ENCODE data around the gene MOB2.

MOB2 gene

DNA sequence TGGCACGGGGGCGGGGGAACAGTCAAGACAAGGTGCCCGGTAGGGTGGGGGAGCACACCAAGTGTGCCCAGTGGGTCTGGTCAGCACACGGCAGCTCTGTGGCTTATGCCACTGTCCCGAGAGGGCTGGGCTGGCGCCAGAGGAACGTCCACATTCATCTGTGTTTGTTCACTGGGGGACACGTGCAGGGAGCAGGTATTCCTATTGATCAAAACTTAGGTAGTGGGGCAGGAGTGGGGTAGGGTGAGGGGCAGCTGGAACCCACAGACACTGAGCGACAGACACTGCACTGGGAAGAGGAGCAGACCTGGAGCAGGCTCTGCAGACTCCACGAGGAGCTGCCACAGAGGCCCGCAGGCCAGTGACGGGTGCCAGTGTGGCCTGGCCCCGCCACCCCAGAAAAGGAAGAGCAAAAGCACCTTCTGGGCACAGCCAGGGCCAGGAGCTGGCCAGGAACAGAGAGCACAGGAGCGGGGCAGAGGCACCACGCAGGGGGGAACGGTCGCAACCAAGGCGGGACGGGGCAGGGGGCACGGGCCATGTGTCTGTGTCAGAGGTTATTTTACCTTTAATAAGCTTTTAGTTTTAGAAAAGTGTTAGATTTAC is 2.1 kb upstream of the MOB2 start:
- no peak for DNase-seq (ENCODE audit: low read depth, low spot score)
- TF ChIP-seq EZH2 (IDR thresholded peaks at IDR 0.05) (no peak), POLR2AphosphoS5 (IDR thresholded peaks at IDR 0.05; ENCODE audit: borderline replicate concordance, low read depth, low read length) (no peak), FOXP2 (optimal IDR thresholded peaks at IDR 0.05; ENCODE audit: control extremely low read depth, extremely low read length, insufficient read depth) (no peak)
- H3K9me3 ChIP-seq (ENCODE audit: low read depth, low read length), result no peaks in the 10 kb centered on the region
- no peak overlapping the region for H3K27ac ChIP-seq
- no peaks in the 10 kb centered on the region for H3K36me3 ChIP-seq (ENCODE audit: insufficient read depth, low read length)
- no peak overlapping the region for H3K4me3 ChIP-seq
- no peak overlapping the region for H3K9ac ChIP-seq (ENCODE audit: insufficient read length)

DNA sequence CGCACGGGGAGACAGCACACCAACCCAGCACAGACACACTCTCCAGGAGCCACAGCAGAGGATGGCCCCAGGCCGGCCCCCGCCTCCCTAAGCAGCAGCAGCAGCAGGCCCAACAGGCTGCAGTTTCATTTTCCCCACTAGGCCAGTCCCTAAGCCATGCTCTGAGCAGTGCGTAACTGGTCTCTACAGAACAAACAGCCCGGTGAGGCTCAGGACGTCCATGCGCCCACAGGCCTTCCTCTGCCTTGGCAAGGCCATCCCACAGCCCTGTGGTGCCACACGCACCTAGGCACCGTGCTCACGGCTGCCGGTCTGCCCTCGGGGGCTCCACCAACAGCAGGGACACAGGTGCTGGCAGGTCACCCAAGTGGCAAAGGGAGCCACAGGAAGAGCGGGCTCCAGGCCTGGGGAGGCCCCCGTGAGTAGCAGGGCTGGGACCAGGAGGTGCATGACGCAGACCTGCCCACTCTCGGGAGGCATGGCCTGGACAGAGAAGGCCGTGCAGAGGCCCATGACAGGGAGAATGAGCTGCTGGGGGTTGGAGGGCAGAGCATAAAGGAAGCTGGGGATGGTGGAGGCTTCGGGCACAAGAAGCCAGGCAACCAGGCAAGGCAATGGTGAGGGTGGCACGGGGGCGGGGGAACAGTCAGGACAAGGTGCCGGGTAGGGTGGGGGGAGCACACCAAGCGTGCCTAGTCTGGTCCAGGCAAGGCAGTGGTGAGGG is 1.4 kb upstream of the MOB2 start:
- no peak overlapping the region for H3K9ac ChIP-seq (ENCODE audit: insufficient read length)
- H3K36me3 ChIP-seq (ENCODE audit: insufficient read depth, low read length), result no peaks in the 10 kb centered on the region
- H3K27ac ChIP-seq, result no peak overlapping the region
- H3K4me3 ChIP-seq, result no peak overlapping the region
- no peaks in the 10 kb centered on the region for H3K9me3 ChIP-seq (ENCODE audit: low read depth, low read length)
- no peak for DNase-seq (ENCODE audit: low read depth, low spot score)
- no peak for TF ChIP-seq EZH2 (IDR thresholded peaks at IDR 0.05)
- TF ChIP-seq POLR2AphosphoS5 (IDR thresholded peaks at IDR 0.05; ENCODE audit: borderline replicate concordance, low read depth, low read length), result no peak
- TF ChIP-seq FOXP2 (optimal IDR thresholded peaks at IDR 0.05; ENCODE audit: control extremely low read depth, extremely low read length, insufficient read depth), result no peak

DNA sequence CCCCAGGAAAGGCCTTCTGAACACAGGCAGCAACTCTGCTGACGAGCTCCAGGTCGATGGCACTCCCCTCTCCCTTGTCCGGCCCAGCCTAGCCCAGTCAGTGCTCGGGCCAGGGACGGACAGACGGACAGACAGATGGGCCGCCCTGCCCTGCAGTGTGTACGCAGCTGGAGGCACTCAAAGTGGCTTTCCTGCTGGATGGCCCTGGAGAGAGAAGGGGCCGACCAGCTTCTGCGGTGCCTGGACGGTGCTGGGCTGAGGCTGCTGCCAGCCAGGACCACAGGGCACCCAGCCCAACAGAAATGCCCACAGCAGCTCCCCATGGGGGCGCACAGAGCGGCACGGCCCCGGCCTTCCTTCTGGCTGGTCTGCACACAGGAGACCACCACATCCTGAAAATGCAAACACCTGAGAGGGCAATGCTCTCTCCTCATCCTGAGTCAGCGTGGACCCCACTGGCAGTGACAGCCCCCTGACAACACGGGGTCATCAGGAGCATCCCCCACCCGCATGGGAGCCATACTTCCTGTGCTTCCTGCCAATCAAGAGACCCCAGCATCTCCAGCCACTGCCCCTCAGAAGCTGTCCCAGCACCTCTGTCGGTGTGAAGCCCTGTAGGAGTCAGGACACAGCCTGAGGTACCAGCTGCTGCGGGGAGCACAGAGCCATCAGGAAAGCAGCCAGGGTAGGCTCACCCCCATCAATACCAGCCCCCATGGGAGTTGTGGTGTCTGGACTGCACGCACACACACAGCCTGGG is 692 bp upstream of the MOB2 start:
- no peaks in the 10 kb centered on the region for H3K9me3 ChIP-seq (ENCODE audit: low read depth, low read length)
- no peak overlapping the region for H3K9ac ChIP-seq (ENCODE audit: insufficient read length)
- no peaks in the 10 kb centered on the region for H3K36me3 ChIP-seq (ENCODE audit: insufficient read depth, low read length)
- no peak for TF ChIP-seq EZH2 (IDR thresholded peaks at IDR 0.05)
- no peak for TF ChIP-seq FOXP2 (optimal IDR thresholded peaks at IDR 0.05; ENCODE audit: control extremely low read depth, extremely low read length, insufficient read depth)
- no peak for TF ChIP-seq POLR2AphosphoS5 (IDR thresholded peaks at IDR 0.05; ENCODE audit: borderline replicate concordance, low read depth, low read length)
- no peak overlapping the region for H3K27ac ChIP-seq
- no peak overlapping the region for H3K4me3 ChIP-seq
- DNase-seq (ENCODE audit: low read depth, low spot score), result no peak

DNA sequence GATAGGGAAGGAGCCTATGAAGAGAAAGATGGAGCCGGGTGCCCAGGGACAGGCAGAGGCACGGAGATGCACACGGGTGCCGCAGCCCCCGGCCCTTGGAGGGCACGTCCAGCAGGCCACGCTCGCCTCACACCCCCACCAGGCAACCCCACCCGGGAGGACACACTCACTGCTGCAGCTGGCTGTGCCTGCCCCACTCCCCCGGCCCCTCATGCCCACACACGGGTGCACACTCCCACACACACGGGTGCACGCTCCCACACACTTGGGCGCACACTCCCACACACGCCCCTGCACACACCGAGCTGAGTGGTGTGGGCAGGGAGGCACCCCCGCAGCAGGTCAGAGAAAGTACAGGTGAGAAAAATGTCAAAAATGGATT is 1.1 kb downstream of the MOB2 start:
- Histone ChIP-seq H3K36me3 (ENCODE audit: insufficient read depth, low read length) (no peaks in the 10 kb centered on the region), H3K27ac (no peak overlapping the region), H3K9me3 (ENCODE audit: low read depth, low read length) (no peaks in the 10 kb centered on the region), H3K9ac (ENCODE audit: insufficient read length) (no peak overlapping the region), H3K4me3 (no peak overlapping the region)
- no peak for TF ChIP-seq FOXP2 (optimal IDR thresholded peaks at IDR 0.05; ENCODE audit: control extremely low read depth, extremely low read length, insufficient read depth)
- no peak for DNase-seq (ENCODE audit: low read depth, low spot score)

DNA sequence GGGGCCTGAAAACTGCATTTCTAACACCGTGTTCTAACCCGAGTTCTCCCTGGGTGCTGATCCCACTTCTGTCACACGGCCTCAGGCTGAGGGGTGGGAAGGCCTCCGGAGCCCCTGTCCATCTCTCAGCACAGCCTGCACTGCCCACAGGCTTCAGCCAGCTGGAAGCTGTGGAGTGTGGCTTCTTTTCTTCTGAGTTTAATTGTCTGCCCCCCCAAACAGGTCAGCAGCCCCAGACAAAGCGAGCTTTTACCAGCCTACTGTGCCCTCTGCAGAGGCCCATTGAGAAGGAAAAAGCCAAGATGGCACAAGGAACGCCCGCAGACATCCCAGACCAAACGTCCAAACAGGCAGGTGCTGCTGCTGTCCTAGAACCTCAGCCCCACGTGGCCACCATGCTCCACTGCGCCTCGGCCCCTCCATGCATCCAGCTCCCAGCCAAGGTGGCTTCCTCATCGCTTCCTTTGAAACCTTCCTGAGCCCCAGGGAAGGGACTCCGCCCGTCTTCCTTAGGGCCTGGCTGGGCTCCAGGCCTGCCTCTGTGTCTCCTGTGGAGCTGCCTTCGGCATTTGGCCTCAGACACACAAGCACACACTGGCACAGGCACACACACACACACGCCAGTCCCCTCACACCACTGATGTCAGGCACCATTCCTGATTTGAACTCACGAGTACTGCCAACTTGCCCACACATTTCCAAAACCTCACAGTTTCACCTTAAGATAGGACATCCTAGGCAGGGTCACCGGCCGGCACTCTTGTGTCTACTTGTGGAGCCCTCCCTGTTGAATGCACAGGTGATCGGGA is 1.7 kb downstream of the MOB2 start:
- DNase-seq (ENCODE audit: low read depth, low spot score), result no peak
- no peaks in the 10 kb centered on the region for H3K36me3 ChIP-seq (ENCODE audit: insufficient read depth, low read length)
- no peaks in the 10 kb centered on the region for H3K9me3 ChIP-seq (ENCODE audit: low read depth, low read length)
- no peak overlapping the region for H3K4me3 ChIP-seq
- no peak overlapping the region for H3K9ac ChIP-seq (ENCODE audit: insufficient read length)
- no peak for TF ChIP-seq FOXP2 (optimal IDR thresholded peaks at IDR 0.05; ENCODE audit: control extremely low read depth, extremely low read length, insufficient read depth)
- H3K27ac ChIP-seq, result no peak overlapping the region

DNA sequence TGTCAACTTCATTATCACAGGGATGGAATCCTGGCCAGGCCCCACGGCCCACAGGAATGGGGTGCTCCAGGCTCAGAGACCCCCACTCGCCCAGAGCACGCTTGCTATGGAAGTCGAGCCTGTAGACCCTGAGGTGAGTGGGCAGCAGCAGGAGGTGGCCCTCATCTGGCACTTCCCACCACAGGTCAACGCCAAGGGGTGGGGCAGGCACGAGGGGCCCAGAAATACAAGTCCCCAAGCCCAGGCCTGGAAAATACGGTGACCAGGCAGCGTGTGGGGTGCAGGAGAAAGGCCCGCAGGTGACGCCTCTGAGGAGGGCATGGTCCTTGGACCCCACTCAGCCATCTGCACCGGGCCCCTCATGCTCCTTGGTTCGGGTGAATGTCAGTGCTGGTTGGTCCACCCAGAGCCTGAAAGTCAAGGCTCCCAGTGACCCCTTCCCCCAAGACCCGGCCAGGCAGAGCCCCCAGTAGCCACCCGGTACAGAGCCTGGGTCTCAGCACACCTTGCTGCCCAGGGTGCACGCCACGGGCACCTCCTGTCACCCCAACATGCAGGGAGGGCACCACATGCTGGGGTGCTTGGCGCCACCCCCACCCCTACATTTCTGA is 2.4 kb downstream of the MOB2 start:
- Histone ChIP-seq H3K27ac (no peak overlapping the region), H3K9ac (ENCODE audit: insufficient read length) (no peak overlapping the region), H3K9me3 (ENCODE audit: low read depth, low read length) (no peaks in the 10 kb centered on the region), H3K4me3 (no peak overlapping the region), H3K36me3 (ENCODE audit: insufficient read depth, low read length) (no peaks in the 10 kb centered on the region)
- DNase-seq (ENCODE audit: low read depth, low spot score), result no peak
- TF ChIP-seq POLR2AphosphoS5 (IDR thresholded peaks at IDR 0.05; ENCODE audit: borderline replicate concordance, low read depth, low read length) (no peak), EZH2 (IDR thresholded peaks at IDR 0.05) (no peak), FOXP2 (optimal IDR thresholded peaks at IDR 0.05; ENCODE audit: control extremely low read depth, extremely low read length, insufficient read depth) (no peak)

DNA sequence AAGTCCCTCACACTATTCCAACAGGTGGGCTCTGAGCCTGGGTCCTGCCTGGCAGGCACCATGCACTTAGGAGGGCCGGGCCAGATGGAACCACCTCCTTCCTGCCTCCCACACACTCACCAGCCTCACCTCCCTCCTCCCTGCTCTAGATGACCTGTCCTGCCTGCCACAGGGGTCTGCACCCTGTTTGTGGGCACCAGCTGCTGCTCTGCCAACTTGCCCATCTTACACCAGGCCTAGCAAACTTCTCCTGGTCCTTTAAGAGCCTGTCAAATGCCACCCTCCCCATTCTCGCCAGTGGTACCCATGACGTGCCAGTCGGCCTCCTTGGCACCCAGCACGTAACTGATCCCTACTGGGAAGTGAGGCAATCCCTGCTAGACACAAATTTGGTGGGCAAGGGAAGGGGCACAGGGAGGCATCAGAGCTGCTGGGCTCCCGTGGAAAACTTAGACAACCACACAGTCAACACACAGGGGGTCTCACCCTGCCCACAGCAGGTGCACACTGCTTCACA is 3.1 kb downstream of the MOB2 start:
- TF ChIP-seq FOXP2 (optimal IDR thresholded peaks at IDR 0.05; ENCODE audit: control extremely low read depth, extremely low read length, insufficient read depth), result no peak
- no peak for TF ChIP-seq EZH2 (IDR thresholded peaks at IDR 0.05)
- TF ChIP-seq POLR2AphosphoS5 (IDR thresholded peaks at IDR 0.05; ENCODE audit: borderline replicate concordance, low read depth, low read length), result no peak

More for the DNA sequence above, 3.1 kb downstream of the MOB2 start:
- Histone ChIP-seq H3K4me3 (no peak overlapping the region), H3K36me3 (ENCODE audit: insufficient read depth, low read length) (no peaks in the 10 kb centered on the region), H3K9me3 (ENCODE audit: low read depth, low read length) (no peaks in the 10 kb centered on the region), H3K27ac (no peak overlapping the region), H3K9ac (ENCODE audit: insufficient read length) (no peak overlapping the region)
- no peak for DNase-seq (ENCODE audit: low read depth, low spot score)

All from SK-N-MC (cell line).